ENCODE results near the gene PHF23.

The PHF23 gene

DNA sequence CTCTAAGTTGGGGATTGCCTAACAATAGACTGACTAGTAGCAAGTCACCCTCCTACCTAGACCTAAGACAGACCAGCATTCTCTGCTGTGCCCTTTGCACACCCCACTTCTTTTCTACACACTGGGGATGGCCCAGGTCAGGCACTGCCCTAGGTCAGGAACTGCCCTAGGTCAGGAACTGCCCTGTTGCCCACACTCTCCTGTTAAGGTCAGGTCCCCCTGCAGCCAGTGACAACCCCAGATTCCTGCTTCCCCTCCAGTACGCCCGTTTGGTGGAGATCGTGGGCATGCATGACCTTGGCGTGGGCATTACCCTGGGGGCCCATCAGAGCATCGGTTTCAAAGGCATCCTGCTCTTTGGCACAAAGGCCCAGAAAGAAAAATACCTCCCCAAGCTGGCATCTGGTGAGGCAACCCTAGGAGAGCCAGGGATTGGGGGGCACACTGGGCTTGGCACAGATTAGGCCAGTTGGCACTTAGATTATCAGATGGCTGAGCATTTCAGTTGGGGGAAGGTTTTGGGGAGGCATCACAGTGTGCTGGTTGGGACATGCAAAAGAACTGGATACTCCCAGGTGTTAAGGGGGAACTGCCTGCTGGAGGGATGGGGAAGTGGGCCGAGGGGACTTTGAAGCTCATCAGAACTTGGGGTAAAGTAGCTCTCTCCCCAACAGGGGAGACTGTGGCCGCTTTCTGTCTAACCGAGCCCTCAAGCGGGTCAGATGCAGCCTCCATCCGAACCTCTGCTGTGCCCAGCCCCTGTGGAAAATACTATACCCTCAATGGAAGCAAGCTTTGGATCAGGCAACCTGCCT, 17.8 kb downstream of the PHF23 start:
- no peak for DNase-seq (ENCODE audit: low read depth in 1 of 2, low spot score in 1 of 2)

DNA sequence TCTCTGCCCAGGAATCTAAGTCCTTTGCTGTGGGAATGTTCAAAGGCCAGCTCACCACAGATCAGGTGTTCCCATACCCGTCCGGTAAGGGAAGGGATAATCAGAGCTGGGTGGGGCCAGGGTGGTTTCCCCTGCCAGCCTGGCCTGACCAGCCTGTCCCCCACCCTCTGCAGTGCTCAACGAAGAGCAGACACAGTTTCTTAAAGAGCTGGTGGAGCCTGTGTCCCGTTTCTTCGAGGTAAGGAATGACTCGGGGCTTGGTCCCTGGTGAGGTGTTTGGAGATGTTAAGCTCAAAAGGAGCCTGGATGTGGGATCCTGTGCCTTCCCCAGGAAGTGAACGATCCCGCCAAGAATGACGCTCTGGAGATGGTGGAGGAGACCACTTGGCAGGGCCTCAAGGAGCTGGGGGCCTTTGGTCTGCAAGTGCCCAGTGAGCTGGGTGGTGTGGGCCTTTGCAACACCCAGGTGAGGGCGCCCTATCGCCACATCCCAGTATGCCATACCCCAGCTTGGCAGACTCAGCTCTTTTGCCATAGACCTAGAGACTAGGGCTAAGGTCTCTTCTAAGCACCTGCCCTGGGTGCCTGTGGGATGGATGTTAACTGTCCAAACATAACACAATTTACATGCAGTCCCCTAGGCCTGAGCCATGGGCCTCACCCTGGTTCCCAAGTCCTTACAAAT, 18.5 kb downstream of the PHF23 start:
- peak; percentile 26 to 42 for DNase-seq (ENCODE audit: low read depth in 1 of 2, low spot score in 1 of 2)

DNA sequence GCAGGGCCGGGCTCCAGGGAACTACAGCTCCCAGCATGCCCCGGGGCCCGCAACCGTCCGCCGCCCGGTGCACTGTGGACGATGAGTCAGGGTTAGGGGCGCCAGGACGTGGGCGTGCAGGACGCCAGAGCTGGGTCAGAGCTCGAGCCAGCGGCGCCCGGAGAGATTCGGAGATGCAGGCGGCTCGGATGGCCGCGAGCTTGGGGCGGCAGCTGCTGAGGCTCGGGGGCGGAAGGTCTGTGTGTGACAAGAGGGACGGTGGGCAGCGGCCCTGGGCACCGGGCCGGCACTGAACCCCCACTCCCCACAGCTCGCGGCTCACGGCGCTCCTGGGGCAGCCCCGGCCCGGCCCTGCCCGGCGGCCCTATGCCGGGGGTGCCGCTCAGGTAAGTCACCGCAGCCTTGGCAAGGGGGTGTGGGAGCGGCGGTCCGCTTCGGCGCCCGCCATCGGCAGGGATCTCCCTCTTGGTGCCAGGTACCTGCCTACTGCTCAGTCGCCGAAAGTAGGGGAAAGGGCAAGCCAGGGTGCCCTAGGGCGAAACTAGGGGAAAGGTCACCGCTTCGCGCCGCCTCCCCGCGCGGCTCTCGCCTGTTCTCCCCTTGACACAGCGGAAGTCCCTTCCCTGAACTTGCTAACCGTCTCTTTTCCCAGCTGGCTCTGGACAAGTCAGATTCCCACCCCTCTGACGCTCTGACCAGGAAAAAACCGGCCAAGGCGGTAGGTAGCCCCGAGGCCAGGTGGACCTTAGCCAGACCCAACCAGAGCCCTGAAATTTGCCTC, 19.3 kb downstream of the PHF23 start, which contains the start of the genes ACADVL and DLG4:
Gene ACADVL (plus strand): TSS at position 127 of the 781 bp plus-strand sequence. CDS start 47 bp downstream, at position 174.
Gene DLG4 (minus strand): TSS at position 25 of the 781 bp plus-strand sequence.
- peak; percentile 52 to 69 for DNase-seq (ENCODE audit: low read depth in 1 of 2, low spot score in 1 of 2)

GRCh38 chr17:7219229-7219811, 19.9 kb downstream of the PHF23 start:
- DNase-seq (ENCODE audit: low read depth in 1 of 2, low spot score in 1 of 2): no peak

- DNase-seq (ENCODE audit: low read depth in 1 of 2, low spot score in 1 of 2): no peak
Measured at GRCh38 chr17:7218758-7219157, 20.5 kb downstream of the PHF23 start.

DNA sequence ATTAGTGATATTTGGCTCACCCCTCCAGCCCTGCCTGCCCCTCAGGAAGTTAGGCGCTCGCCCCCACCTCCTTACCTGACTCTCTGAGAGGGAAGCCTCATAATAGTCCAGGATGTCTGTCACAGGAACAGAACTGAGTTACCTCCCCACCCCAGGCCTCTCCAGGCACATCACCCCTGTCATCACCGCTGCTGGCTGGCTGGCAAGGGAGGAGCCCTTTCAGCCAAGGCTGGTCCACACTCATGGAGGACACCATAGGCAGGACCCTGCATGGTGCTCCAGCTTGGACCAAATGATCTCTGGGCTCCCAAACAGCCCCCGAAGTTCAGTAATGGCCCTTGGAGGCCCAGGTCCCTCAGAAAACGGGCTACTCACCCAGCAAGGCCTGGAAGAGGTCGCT, 21.1 kb downstream of the PHF23 start:
- DNase-seq (ENCODE audit: low read depth in 1 of 2, low spot score in 1 of 2): no peak

DNA sequence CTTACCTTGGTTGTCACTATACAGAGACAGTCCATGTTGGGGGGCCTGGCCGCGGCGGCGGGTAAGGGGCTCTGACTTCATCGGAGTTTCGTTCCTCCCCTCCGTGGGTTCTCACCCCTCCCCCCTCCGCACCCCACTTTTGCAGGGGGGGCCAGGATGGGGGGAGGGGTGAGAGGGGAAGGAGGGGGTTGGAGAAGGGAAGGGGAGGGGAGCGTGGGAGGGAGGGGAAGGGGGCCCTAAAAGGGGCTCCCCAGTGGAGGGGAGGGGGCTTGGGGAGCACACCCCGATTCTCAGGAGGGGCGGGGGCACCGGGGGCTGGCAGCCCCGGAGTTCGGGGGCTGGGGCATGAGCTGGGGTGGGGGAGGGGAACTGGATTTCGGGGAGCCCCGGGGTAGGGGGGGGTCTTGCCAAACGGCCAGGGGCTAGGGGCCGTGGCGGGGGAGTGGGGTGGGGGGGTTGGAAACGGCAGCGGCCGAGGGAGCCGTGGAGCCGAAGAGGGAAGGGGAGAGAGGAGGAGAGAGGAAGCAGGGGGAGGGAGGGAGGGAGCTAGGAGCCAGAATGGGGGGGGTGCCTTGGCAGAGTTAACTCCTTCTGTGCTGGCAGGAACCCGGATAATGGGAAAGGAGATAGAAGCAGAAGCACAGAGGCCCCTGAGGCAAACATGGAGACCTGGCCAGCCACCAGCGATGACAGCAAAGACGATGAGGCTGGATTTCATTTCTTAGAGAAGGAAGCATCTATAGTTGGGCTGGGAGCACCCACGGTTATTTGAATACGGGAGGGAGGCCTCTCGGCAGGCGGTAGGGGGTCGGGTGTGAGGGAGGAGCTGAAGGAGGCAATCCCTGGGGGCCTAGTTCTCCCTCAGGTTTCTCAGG, 21.9 kb downstream of the PHF23 start:
- no peak for DNase-seq (ENCODE audit: low read depth in 1 of 2, low spot score in 1 of 2)

GRCh38 chr17:7216242-7217112, 22.8 kb downstream of the PHF23 start:
- no peak for DNase-seq (ENCODE audit: low read depth in 1 of 2, low spot score in 1 of 2)

- DNase-seq (ENCODE audit: low read depth in 1 of 2, low spot score in 1 of 2): no peak
Measured at GRCh38 chr17:7215652-7216180, 23.5 kb downstream of the PHF23 start.

DNA sequence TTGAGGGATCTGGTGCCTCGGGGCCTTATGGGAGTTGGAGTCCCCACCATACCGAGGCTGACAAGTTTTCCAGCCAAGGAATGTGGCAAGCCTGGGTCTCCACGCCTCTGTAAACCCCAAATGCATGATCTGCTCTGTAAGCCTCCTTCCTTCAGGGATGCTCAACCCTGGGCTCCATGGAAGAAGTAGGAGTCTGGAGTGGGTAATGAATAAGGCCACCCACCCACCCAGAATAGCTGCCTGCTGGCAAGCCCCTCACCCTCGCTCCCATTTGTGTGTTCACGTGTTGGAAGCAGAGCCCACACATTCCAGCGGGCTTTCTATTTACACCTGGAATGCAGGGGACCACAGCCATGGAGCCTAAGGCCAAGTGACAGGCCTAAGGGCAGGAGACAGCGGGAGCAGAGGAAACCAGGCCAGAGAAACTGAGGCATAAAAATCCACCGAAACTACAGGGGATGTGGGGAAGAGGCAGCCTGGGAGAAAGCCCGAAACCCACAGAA, 24.1 kb downstream of the PHF23 start:
- DNase-seq (ENCODE audit: low read depth in 1 of 2, low spot score in 1 of 2): no peak

DNA sequence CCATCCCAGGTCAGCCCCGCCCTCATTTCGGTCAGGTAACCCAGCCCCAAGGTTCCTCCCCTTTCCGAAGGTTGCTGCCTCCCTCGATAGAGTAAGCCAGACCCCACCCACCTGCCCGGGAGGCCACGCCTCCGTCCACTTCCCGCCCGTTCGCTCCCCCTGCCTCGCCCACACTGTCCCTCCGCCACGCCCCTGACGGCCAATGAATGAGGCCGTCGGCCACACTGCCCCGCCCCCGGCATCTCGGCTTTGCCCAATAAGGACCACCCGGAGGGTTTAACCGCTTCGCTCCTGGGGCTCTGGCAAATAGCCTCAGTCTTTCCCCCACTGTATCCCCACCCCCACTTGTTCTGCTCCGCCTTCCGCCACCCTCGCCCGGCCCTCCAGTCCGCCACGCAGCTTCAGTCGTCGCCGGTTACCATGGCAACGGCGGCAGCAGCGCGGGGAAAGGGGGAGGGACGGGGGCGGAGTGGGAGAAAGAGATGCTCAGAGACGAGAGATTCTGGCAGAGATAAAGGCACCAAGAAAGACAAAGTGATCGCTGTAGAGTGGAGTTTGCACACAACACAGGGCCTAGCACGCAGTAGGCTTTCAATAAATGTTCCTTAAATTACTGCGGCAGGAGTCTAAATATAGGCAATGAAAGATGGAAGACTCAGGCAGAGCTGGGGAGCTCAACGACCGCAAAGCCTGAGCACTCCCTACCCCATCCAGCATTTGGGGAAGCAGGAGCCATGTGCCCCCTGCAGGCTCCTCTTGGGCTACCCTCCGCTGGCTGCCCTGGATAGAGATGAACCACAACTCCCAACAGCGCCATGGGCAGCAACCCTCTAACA, 24.7 kb downstream of the PHF23 start:
- peak; percentile 99 for DNase-seq (ENCODE audit: low read depth in 1 of 2, low spot score in 1 of 2)

- DNase-seq (ENCODE audit: low read depth in 1 of 2, low spot score in 1 of 2): no peak
Measured at GRCh38 chr17:7213895-7214299, 25.4 kb downstream of the PHF23 start.

DNA sequence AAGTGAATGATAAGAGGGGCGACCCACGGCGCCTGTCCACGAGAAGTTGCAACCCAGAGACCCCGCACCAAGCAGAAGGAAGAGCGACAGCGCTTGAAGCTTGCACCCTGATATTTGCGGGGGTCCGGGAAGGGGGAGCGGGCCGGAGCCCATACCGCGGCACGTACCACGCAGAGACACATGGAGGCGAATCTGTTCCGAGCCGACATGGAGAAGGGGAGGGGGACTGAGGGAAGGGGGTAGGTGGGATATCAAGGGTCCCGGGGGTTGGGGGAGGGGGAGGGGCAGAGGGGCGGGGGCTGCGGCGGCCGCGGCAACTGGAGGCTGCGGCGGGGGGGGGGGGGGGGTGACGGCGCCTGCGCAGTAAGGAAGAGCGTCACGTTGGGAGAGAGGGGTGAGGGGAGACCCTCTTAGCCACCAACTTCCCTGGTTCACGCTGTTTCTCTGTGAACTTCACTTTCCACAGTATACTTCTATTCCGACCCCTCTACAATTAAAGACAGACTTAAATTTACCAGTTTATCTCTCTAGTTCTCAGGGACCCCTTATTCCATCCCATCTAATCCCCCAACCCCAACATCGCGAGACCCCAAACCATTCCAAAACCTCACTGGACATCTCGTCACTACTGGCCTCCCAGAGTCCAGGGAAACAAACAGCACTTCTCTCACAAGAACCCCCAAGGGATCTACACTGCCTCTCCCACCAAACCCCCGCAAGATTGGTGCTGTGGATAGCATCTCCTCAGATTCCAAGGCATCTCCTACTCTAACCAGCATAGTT, 27.6 kb downstream of the PHF23 start:
- DNase-seq (ENCODE audit: low read depth in 1 of 2, low spot score in 1 of 2): no peak

GRCh38 chr17:7208754-7209460, 30.4 kb downstream of the PHF23 start:
- no peak for DNase-seq (ENCODE audit: low read depth in 1 of 2, low spot score in 1 of 2)

GRCh38 chr17:7208027-7208571, 31.2 kb downstream of the PHF23 start:
- no peak for DNase-seq (ENCODE audit: low read depth in 1 of 2, low spot score in 1 of 2)
